ENCODE results near the gene GLA. TPM values are rescaled to one million over a fixed set of nuclear protein-coding genes. Genes with fewer than 3 reads are reported as not detected.

GLA gene
- total RNA-seq, 1 experiment from 2014 or later: 41.9 TPM

DNA sequence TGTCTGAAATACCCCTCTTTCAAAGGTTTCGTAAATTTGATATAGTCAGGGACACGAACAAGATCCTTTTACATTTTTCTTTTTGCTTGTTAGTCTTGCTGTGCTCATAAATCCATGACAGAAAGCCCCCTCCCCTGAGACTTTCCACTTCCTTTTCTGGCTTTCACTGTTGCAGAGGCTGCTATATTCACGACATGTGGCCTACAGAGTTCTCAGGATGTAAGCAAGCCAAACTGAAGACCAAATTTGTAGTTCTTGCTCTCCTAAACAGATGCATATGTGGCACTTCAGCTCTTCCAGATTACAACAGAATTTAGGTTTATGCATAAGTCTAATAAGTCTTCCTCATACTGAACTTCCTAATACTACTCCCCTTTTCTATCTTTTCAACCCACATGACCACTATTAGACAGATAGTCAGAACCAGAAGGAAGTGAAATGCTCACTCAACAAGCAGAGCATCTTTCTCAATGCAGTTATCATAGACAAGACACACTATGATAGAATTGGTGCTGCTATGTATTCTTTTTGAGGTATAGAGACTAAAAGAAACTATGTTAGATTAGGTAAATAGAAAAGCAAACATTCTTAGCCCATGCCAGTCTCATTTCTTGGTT, 36.7 kb downstream of the GLA start:
- peaks cover 46 to 61% of the 10 kb centered on the region in 2 experiments for H3K9me3 Mint-ChIP-seq
- Histone ChIP-seq H2BK120ac (ENCODE audit: low read depth, low read length, poor library complexity, severe bottlenecking) (no peak overlapping the region), H4K8ac (replicated peaks; ENCODE audit: insufficient read length, low read depth, low read length) (no peak overlapping the region), H2BK12ac (ENCODE audit: insufficient read length, low read depth, low read length) (no peak overlapping the region), H2BK5ac (ENCODE audit: insufficient read length, low read length) (no peak overlapping the region), H3K9ac (ENCODE audit: extremely low read depth, insufficient read length, low read length) (no peak overlapping the region), H3K79me1 (ENCODE audit: insufficient read depth, low read depth, low read length, poor library complexity, severe bottlenecking) (no peaks in the 10 kb centered on the region), H4K5ac (ENCODE audit: insufficient read length, low read depth, low read length) (no peak overlapping the region), H3K79me2 (ENCODE audit: insufficient read depth, low read length) (no peaks in the 10 kb centered on the region), H2BK20ac (ENCODE audit: low read depth, low read length, poor library complexity, severe bottlenecking) (no peak overlapping the region), H4K91ac (ENCODE audit: insufficient read length, low read depth, low read length) (no peak overlapping the region), H3K4me2 (ENCODE audit: insufficient read depth, insufficient read length, low read length) (no peak overlapping the region), H3K14ac (ENCODE audit: insufficient read depth, low read length) (no peak overlapping the region), H3K27ac (ENCODE audit: insufficient read length, low read depth, low read length) (no peak overlapping the region), H3K9me3 (ENCODE audit: control insufficient read depth, low read depth, low read length) (peaks cover 50% of the 10 kb centered on the region), H3K27me3 (ENCODE audit: insufficient read depth, low read length) (no peaks in the 10 kb centered on the region), H2AFZ (ENCODE audit: low read length) (no peak overlapping the region), H3K18ac (ENCODE audit: insufficient read length, low read depth, low read length) (no peak overlapping the region), H3K23ac (ENCODE audit: insufficient read length, low read depth, low read length) (no peak overlapping the region), H4K20me1 (ENCODE audit: control insufficient read depth, insufficient read depth, insufficient read length) (no peaks in the 10 kb centered on the region), H3K56ac (ENCODE audit: insufficient read length, low read depth, low read length) (no peak overlapping the region), H3T11ph (ENCODE audit: low read length) (no peak overlapping the region), H3K4ac (ENCODE audit: low read depth, low read length) (no peak overlapping the region), H2BK15ac (ENCODE audit: low read depth, low read length) (no peak overlapping the region), H3K23me2 (ENCODE audit: insufficient read length, low read depth, low read length, poor library complexity, severe bottlenecking) (no peaks in the 10 kb centered on the region), H3K4me1 (ENCODE audit: insufficient read depth, low read length) (no peaks in the 10 kb centered on the region), H2AK5ac (ENCODE audit: insufficient read length, low read length) (no peak overlapping the region)
- no CpG with 5 or more reads among the region's 3 CpGs for WGBS (ENCODE audit: extremely low coverage, insufficient read length, low lambda C conversion rate)
- no peaks in the 10 kb centered on the region for H3K4me1 Mint-ChIP-seq
- TF ChIP-seq, protein P1, sequence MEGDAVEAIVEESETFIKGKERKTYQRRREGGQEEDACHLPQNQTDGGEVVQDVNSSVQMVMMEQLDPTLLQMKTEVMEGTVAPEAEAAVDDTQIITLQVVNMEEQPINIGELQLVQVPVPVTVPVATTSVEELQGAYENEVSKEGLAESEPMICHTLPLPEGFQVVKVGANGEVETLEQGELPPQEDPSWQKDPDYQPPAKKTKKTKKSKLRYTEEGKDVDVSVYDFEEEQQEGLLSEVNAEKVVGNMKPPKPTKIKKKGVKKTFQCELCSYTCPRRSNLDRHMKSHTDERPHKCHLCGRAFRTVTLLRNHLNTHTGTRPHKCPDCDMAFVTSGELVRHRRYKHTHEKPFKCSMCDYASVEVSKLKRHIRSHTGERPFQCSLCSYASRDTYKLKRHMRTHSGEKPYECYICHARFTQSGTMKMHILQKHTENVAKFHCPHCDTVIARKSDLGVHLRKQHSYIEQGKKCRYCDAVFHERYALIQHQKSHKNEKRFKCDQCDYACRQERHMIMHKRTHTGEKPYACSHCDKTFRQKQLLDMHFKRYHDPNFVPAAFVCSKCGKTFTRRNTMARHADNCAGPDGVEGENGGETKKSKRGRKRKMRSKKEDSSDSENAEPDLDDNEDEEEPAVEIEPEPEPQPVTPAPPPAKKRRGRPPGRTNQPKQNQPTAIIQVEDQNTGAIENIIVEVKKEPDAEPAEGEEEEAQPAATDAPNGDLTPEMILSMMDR (conservative IDR thresholded peaks at IDR 0.05): no peak
- no peak overlapping the region for H3K4me3 Mint-ChIP-seq
- no peak overlapping the region for H3K27ac Mint-ChIP-seq
- DNase-seq: no peak
- peaks cover 9% of the 10 kb centered on the region for H3K27me3 Mint-ChIP-seq (ENCODE audit: low read depth)
- 0 out of 7 replicates have a peak, but pooled peaks cover 0 to 1% (median 0%) of the 10 kb centered on the region in 3 experiments for H3K36me3 Mint-ChIP-seq (ENCODE audit: insufficient read depth in 1 of 3, low read depth in 3 of 3)

All from H9 (cell line).